Measurements from ENCODE around the gene PKN2.

The PKN2 gene

DNA sequence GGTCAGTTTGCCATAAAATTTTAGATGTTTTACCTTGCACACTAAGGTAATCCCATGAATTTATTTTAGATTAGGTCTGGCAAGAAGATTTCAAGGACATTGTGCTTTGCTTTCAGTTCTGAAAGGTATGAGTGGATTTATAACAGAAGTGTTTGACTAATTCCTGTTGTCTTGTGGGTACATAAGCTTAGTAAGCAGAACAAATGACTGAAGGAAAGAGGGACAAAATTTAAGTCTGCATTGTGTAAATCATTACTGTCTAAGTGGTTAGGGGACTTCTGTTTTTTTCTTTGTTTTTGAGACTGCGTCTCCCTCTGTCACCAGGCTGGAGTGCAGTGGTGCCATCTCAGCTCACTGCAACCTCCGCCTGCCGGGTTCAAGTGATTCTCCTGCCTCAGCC is 60.1 kb downstream of the PKN2 start:
- H3K9me2 ChIP-seq (replicated peaks; ENCODE audit: control insufficient read depth, low read length): no peaks in the 10 kb centered on the region
- H3K36me3 ChIP-seq (ENCODE audit: control insufficient read depth, low read length): peaks cover 28% of the 10 kb centered on the region
- H3K27me3 ChIP-seq (ENCODE audit: control insufficient read depth, low read length): no peaks in the 10 kb centered on the region
- TF ChIP-seq EZH2phosphoT487 (IDR thresholded peaks at IDR 0.05; ENCODE audit: borderline replicate concordance, low read length): no peak
- TF ChIP-seq, protein P1, sequence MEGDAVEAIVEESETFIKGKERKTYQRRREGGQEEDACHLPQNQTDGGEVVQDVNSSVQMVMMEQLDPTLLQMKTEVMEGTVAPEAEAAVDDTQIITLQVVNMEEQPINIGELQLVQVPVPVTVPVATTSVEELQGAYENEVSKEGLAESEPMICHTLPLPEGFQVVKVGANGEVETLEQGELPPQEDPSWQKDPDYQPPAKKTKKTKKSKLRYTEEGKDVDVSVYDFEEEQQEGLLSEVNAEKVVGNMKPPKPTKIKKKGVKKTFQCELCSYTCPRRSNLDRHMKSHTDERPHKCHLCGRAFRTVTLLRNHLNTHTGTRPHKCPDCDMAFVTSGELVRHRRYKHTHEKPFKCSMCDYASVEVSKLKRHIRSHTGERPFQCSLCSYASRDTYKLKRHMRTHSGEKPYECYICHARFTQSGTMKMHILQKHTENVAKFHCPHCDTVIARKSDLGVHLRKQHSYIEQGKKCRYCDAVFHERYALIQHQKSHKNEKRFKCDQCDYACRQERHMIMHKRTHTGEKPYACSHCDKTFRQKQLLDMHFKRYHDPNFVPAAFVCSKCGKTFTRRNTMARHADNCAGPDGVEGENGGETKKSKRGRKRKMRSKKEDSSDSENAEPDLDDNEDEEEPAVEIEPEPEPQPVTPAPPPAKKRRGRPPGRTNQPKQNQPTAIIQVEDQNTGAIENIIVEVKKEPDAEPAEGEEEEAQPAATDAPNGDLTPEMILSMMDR (IDR thresholded peaks at IDR 0.05; ENCODE audit: low read depth, low read length, poor library complexity, severe bottlenecking): no peak
- H3F3A ChIP-seq (ENCODE audit: control insufficient read depth, insufficient read depth): no peaks in the 10 kb centered on the region
- no peaks in the 10 kb centered on the region for H4K20me1 ChIP-seq (ENCODE audit: control insufficient read depth, insufficient read depth, low read depth, low read length)
- H3K79me2 ChIP-seq (ENCODE audit: control insufficient read depth, low read length): peaks cover 6% of the 10 kb centered on the region
- no peak overlapping the region for H3K27ac ChIP-seq (ENCODE audit: low read depth, low read length)
- H3K9me3 ChIP-seq (ENCODE audit: control insufficient read depth, insufficient read depth, low read length): no peaks in the 10 kb centered on the region
- no peaks in the 10 kb centered on the region for H3K4me1 ChIP-seq (ENCODE audit: control insufficient read depth, low read length)
- no peak overlapping the region for H3K4me2 ChIP-seq (ENCODE audit: low read length)
- H3K4me3 ChIP-seq (ENCODE audit: low read length): no peak overlapping the region

DNA sequence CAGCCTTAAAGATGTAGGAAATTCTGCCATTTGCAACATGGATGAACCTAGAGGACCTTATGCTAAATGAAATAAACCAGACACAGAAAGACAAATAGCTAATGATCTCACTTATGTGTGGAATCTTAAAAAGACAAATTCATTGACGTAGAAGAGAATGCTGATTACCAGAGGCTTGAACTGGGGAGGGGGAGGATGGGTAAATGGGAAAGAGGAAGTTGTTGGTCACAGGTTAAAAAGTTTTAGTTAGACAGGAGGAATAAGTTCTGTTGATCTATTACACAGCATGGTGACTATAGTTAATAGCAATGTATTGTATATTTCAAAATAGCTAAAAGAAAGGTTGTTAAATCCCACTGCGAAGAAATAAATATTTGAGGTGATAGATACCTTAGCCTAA is 62.8 kb downstream of the PKN2 start:
- no peaks in the 10 kb centered on the region for H3K9me3 ChIP-seq (ENCODE audit: control insufficient read depth, insufficient read depth, low read length)
- H3K36me3 ChIP-seq (ENCODE audit: control insufficient read depth, low read length): peaks cover 22% of the 10 kb centered on the region
- H3F3A ChIP-seq (ENCODE audit: control insufficient read depth, insufficient read depth): no peaks in the 10 kb centered on the region
- TF ChIP-seq, protein P1 (IDR thresholded peaks at IDR 0.05; ENCODE audit: low read depth, low read length, poor library complexity, severe bottlenecking): no peak
- no peak for TF ChIP-seq EZH2phosphoT487 (IDR thresholded peaks at IDR 0.05; ENCODE audit: borderline replicate concordance, low read length)
- no peak overlapping the region for H3K27ac ChIP-seq (ENCODE audit: low read depth, low read length)
- H3K4me2 ChIP-seq (ENCODE audit: low read length): no peak overlapping the region
- no peaks in the 10 kb centered on the region for H4K20me1 ChIP-seq (ENCODE audit: control insufficient read depth, insufficient read depth, low read depth, low read length)
- H3K4me1 ChIP-seq (ENCODE audit: control insufficient read depth, low read length): no peaks in the 10 kb centered on the region
- H3K27me3 ChIP-seq (ENCODE audit: control insufficient read depth, low read length): no peaks in the 10 kb centered on the region
- no peak overlapping the region for H3K4me3 ChIP-seq (ENCODE audit: low read length)
- H3K9me2 ChIP-seq (replicated peaks; ENCODE audit: control insufficient read depth, low read length): no peaks in the 10 kb centered on the region
- H3K79me2 ChIP-seq (ENCODE audit: control insufficient read depth, low read length): no peaks in the 10 kb centered on the region; the same call in 1 of the 2 replicates

DNA sequence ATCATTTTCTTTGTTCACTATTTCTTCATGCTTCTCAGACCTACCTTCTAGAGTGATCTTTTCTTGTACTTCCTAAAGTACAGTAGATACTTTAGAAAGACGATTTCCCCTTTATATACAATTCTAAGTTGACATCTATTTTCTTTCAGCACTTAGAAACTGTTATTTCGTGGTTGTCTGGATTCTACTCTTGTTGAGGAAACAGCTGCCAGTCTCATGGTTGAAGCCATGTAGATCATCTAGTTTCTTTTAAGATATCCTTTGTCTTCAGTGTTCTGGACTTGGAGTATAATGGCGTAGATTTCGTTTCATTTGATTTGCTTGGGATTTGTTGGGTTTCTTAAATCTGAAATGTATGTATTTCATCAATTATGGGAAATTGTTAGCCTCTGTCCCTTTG is 67.6 kb downstream of the PKN2 start:
- H3K4me2 ChIP-seq (ENCODE audit: low read length): no peak overlapping the region
- TF ChIP-seq EZH2phosphoT487 (IDR thresholded peaks at IDR 0.05; ENCODE audit: borderline replicate concordance, low read length): no peak
- TF ChIP-seq, protein P1 (IDR thresholded peaks at IDR 0.05; ENCODE audit: low read depth, low read length, poor library complexity, severe bottlenecking): no peak
- no peaks in the 10 kb centered on the region for H3K27me3 ChIP-seq (ENCODE audit: control insufficient read depth, low read length)
- no peaks in the 10 kb centered on the region for H3K9me3 ChIP-seq (ENCODE audit: control insufficient read depth, insufficient read depth, low read length)
- no peaks in the 10 kb centered on the region for H3K4me1 ChIP-seq (ENCODE audit: control insufficient read depth, low read length)
- no peaks in the 10 kb centered on the region; the same call in none of the 2 replicates for H3K79me2 ChIP-seq (ENCODE audit: control insufficient read depth, low read length)
- no peak overlapping the region for H3K27ac ChIP-seq (ENCODE audit: low read depth, low read length)
- no peaks in the 10 kb centered on the region for H4K20me1 ChIP-seq (ENCODE audit: control insufficient read depth, insufficient read depth, low read depth, low read length)
- peaks cover 12% of the 10 kb centered on the region for H3K36me3 ChIP-seq (ENCODE audit: control insufficient read depth, low read length)
- no peak overlapping the region for H3K4me3 ChIP-seq (ENCODE audit: low read length)
- H3K9me2 ChIP-seq (replicated peaks; ENCODE audit: control insufficient read depth, low read length): no peaks in the 10 kb centered on the region
- H3F3A ChIP-seq (ENCODE audit: control insufficient read depth, insufficient read depth): 0 out of 2 replicates have a peak, but pooled peaks cover 2% of the 10 kb centered on the region
